Pons (tissue), 1 donor: ENCODE results near the gene CHD5.

Experiments used
- DNase-seq: peaks from one replicate; pipeline ENCODE4 v3.0.0-alpha.2; 2016; ENCODE audit warnings: low spot score

The CHD5 gene

DNA sequence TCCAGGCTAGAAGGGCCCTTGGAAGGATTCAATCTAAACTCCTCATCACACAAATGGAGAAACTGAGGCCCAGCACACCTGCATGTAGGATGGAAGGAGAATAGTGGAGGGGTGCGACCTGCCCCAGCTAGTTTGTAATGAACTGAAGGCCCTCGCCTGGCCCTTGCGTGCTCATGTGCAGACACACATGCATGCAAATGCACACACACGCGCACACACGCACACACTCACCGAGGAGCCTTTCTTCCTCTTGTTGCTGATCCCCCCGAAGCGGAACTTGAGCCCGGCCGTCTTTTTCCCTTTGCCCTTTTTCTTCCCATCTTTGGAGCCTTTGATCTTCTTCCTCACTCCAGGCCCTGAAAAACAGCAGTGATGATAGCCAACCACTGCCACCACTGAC is 27.9 kb downstream of the CHD5 start:
- DNase-seq = no peak

GRCh38 chr1:6151291-6151822 is 28.8 kb downstream of the CHD5 start:
- no peak for DNase-seq

- DNase-seq = no peak
These were observed 29.8 kb downstream of the CHD5 start for GRCh38 chr1:6150006-6150938.

DNA sequence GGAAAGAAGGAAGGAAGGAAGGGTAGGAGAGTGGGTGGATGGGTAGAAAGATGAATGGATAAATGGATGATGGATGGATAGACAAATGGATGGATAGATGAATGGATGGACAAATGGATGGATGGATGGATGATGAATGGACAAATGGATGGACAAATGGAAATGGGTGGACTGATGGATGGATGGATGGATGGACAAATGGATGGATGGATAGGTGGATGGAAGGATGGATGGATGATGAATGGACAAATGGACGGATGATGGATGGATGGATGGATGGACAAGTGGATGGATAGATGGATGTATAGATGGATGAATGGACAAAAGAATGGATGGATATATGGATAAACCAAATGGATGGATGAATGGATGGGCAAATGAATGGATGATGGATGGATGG is 30.5 kb downstream of the CHD5 start:
- DNase-seq = no peak

GRCh38 chr1:6148497-6149241 is 31.5 kb downstream of the CHD5 start:
- no peak for DNase-seq

DNA sequence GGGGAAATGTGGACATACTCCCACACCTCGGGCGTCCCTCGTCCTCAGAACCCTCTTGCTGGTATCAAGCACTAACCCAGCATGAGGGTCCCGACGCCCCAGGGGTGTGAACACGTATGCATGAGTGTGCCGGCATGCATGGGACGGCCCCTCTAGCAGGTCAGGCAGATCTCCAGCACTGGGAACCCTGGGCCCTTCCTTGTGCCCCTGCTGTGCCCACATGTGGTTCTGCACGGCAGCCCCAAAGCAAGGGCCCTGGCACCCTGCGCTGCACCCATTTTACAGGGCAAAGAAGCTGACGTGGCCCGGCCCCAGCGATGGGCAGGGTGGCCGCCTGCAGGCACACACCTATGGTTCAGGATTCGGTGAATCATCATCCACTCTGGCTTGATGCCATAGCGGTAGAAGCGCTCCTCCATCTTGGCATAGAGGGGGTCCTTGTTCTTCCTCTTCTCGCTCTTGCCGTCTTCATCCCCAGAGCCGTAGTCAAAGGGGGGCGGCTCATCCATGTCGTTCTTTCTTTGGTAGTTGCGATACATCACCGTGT is 34.2 kb downstream of the CHD5 start:
- DNase-seq = no peak

DNA sequence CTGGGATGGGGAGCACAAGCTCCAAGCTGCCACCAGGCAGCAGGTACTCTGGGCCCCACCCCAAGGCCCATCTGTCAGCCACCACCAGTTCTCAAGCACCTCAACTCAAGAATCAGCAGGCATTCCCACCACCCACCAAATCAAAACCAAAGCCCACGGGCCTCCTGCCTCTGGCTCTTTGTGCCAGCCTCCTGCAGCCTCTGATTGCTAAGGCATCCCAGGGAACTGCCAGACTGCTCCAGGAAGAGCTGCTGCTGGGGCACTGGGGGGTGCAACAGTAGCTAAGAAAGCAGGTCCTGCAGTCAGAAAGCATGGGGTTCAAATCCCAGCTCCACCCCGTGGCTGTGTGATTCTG is 34.7 kb downstream of the CHD5 start:
- DNase-seq = no peak

DNA sequence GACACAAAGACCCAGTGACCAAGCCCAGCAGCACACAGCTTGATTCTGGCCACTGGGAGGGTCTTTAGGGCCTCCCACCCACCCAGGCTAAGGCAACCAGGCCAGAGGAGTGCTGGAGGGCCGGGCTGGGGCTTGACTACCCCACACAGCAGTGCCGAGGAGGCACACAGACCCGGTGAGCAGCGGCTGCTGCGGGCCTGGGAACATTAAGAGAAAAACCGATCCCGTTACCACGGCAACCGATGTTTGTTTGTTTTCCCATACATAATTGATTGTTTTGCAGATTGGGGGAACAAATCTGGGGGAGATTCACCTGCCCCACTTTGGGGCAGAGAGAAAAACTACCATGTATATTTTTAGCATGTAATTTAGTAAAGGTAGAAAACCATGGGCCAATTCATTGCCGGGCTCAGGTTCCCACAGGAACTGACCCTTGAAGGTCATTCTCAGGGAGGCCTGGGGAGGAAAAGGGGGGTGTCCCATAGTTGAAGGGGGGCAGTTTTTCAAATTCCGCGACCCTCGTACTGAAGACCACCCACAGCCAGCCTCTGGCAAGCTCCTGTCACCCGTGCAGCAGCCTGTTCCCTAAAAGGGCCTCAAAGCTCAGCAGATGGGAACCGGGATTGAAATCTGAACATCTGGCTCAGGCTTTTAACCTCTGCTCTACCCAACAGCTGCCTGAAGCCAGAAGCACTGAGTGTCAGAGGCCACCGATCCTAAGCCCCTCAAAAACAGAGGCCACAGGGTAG is 35.3 kb downstream of the CHD5 start:
- no peak for DNase-seq

DNA sequence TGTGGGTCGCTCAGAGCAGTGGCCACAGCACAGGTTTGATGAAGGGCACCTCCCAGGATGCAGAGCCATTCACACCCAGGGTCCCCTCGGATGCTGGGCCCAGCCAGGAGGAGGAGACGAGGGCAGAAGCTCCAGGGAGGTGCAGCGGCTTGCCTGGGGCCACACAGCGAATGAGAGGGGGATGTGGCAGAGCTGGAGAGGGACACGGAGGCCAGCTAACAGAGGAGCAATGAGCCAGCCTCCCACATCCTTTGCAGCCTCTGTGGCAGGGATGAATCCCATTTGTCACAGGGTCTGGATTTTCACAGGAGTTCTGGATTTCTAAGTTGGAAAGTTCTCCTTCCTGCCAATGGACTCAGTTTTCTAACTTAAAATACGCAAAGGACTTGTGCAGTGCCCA is 35.9 kb downstream of the CHD5 start:
- no peak for DNase-seq

DNA sequence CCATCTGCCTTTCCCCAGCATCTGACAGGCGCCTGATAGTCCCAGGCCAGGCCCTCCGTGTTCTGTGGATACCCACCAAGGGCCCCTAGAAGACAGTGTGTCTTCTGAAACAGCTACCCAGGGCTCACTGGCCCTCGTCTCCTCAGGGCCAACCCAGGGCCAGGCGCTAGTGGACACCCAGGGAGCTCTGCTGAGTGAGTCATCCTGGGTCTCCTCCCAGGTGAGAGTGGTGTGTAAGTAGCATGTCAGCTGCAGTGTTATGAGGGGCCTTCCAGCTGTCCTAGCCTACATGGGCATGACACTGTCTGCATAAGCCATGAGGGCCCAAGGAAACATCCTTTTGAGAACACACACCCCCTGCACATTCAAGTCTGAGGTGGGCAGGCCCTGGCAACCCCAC is 36.7 kb downstream of the CHD5 start:
- no peak for DNase-seq

GRCh38 chr1:6142734-6143133 is 37.4 kb downstream of the CHD5 start:
- DNase-seq = no peak

- DNase-seq = no peak
These were observed 38.0 kb downstream of the CHD5 start for GRCh38 chr1:6142036-6142621.

DNA sequence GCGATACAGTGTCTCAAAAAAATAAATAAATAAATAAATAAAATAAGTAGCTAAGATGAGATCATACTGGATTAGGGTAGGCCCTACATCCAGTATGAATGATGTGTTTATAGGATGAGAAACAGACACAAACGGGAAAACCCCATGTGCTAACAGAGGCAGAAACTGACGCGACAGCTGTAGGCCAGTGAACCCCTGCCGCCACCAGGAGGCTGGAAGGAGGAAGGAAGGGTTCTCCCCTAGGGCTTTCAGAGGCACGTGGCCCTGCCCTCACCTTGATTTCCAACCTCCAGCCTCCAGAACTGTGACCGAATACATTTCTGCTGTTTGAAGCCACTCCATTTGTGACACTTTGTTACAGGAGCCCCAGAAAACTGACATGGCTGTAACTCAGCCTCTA is 38.5 kb downstream of the CHD5 start:
- no peak for DNase-seq

DNA sequence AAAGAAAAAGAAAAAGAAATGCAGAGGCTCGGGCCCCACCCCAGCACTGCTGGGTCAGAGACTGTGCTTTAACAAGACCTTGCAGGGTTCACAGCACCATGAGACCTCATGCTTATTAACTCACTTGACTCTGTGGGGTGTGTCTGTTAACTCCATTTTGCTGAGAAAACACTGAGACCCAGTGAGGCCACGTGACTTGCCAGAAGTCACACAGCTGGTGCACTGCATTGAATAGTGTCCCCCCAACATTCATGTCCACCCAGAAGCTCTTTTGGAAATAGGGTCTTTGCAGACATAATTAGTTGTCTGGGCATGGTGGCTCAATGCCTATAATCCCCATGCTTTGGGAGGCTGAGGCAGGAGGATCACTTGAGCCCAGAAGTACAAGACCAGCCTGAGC is 39.7 kb downstream of the CHD5 start:
- DNase-seq = no peak

- no peak for DNase-seq
These were observed 42.4 kb downstream of the CHD5 start for GRCh38 chr1:6137758-6138157.

GRCh38 chr1:6136516-6137220 is 43.5 kb downstream of the CHD5 start:
- no peak for DNase-seq

GRCh38 chr1:6134741-6135510 is 45.2 kb downstream of the CHD5 start:
- DNase-seq = no peak

DNA sequence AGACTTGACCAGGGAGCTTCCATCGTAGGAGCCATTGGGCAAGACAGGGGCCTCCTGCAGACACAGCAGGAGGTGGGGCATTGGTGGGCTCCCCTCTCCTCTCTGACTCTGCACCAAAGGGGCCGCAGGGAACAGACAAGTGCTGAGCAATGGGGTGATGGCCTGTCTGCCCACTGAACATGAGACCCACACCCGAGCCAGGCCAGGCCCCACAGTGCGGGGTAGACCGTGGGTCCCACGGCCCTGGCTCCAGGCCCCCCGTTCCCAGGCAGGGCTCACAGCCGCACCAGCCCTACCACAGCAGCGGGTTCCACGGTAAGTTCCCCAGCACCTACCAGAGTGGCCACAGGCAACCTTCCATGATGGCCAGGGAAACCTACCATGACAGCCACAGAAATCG is 45.9 kb downstream of the CHD5 start:
- no peak for DNase-seq

GRCh38 chr1:6133146-6133895 is 46.8 kb downstream of the CHD5 start:
- no peak for DNase-seq

- no peak for DNase-seq
These were observed 48.6 kb downstream of the CHD5 start for GRCh38 chr1:6131561-6131960.
